ENCODE measurements around the gene TNNC1.

Gene TNNC1

DNA sequence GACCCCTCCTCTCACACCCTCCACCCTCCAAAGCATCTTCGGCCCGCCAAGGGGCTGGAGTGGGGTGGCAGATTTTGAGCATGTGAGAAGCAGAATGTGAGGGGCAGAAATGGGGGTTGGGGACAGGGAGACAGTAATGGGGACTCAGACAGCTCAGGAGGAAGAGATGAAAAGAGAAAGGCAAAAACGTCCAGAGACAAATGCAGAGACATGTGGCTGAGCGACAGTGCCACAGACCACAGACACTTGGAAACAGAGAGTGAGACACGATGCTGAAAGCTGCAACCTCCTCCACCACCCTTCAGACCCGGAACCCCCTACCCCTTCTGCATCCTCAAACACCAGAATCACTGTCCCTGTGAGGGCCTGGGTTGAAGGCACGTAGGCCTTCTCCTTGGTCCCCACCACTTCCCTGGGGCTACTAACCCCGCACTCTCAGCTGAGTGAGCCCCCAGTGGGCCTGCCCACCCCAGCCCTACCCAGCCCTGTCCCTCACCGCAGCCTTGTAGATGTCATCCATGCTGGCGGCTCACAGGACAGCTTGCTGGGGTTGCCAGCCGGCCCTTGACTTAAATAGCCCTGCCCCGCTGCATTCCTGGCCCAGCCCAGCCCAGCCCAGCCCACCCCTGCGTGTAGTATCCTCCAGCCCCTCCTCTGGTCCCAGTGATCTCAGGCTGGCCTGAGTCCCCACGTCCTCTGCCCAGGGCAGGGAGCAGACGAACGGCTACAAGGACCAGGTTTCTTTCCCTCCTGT, at the start of gene TNNC1:
Gene TNNC1 (minus strand): TSS at position 546 of the 754 bp plus-strand sequence. CDS start 26 bp downstream, at position 520.
- DNase-seq: no peak

DNA sequence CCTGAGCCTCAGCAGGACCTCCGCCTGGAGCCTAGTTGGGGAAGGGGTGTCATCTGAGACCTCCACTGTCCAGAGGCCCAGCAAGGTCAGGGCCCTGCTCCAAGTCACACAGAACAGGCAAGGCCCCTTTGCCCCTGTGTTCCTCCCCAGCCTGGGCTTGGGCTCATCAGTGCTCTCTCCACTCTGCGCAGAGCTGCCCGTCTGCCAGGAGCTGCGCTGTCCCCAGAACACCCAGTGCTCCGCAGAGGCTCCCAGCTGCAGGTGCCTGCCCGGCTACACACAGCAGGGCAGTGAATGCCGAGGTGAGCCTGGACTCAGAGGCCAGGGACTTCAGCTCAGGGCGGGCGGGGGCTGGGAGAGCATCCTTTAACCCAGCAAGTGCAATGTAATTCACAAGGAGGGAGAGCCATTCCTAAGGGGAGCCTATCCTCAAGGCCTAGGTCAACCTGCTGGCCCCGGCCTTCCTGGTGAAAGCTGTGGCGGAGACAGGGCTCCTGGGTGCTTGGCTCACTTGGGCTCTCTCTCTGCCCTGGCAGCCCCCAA, 49.0 kb upstream of the TNNC1 start:
- no peak for DNase-seq

DNA sequence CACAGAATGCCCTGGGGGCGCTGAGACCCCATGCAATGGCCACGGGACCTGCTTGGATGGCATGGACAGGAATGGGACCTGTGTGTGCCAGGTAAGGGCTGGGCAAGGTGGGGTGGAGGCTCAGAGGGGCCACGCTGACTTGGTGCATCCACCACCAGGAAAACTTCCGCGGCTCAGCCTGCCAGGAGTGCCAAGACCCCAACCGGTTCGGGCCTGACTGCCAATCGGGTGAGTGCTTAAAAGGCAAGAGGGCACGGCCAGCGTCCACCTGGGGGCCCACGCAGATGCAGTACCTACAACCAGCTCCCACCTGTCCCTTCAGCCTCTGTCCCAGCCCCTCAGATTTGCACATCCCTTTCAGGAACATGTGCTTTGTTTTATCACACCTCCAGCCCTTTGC, 48.2 kb upstream of the TNNC1 start:
- no peak for DNase-seq

DNA sequence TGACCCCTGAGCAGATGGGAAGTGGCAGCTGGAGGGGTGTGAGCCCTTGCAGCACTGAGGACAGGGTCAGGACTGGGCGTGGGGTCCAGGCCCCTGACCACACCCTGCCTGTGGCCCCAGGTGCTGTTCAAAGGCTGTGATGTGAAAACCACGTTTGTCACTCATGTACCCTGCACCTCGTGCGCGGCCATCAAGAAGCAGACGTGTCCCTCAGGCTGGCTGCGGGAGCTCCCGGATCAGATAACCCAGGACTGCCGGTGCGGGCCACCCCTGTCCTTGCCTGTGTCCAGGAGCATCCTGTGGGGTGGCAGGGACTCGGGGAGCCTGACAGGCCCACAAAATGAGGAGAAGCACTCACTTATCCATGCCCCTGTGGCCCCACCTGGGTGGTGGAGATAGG, 47.2 kb upstream of the TNNC1 start:
- no peak for DNase-seq

DNA sequence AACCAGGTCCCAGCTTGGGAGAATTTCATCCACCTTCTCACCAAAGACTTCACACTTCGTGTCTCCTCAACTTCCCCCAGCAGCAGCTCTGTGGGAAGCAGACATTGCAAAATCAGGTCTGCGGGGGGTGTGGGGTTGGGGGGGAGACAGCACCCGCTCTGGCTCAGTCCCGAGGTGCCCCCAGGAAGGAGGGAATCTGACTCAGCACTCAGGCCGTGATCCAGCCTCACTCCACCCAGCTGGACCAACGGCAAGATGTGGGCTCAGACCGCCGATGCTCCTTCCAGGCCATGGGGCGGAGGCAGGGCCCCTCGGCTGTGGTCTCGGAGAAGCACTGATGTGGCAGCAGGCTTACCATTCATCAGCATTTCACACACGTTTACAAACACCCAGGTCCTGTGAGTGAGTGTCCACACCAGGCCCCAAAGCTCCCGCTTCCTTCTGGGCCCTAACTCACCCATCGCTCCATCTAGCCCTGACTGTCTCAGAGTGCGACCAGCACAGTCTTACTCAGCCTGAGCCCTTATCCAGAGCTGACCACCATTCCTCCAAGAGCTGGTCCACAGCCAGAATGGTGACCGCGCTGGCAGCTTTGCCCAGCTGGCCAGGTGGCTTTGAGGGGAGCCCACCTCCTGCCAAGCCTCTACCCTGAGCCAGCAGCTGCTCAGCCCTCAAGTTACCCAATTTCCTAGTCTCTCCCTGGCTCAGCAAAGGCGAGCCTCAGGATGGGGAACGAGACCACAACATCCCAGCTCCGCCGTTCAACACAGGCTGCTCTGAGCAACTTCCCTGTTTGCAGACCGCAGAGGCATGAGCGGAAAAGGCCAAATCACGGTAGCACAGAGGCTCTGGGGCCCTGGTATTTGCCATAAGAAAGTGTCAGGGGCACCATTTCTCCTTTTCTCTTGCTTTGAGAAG, 44.6 kb upstream of the TNNC1 start:
- no peak for DNase-seq

DNA sequence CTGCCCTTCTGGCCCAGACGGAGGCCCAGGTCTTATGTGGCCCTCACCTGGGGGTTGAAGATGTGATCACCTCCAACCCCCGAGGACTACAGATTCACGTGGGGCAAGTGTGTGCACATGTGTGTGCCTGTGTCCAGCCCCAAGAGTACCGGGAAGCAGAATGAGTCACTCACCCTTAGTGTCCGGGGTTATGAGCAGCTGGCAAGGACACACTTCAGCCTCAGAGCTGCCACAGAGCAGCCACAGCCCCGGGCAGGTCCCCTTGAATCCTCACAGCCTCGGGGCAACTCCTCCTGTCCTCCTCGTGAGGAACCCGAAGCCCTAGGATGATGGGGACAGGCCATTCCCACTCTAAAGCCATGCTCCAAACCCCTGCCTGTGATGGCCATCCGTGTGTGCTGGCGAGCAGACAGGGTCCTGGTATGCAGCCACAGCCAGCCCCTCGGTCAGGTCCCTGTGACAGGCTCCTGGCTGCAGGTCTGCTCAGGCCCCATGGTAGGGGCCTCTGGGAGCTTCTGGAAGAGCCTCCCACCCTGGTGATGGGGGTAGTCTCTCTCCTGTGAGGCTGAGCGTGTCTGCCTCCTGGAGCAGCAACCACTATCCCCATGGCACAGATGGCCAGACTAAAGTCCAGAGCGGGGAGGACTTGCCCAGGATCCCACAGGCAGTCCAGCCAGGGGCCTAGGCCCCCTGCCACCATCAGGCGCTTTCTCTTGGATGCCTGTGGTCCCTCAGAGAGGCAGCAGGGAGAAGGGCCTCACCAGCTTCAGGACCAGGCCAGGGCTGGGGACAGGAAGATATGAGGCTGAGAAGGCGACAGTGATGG, 42.1 kb upstream of the TNNC1 start:
- DNase-seq: no peak

DNA sequence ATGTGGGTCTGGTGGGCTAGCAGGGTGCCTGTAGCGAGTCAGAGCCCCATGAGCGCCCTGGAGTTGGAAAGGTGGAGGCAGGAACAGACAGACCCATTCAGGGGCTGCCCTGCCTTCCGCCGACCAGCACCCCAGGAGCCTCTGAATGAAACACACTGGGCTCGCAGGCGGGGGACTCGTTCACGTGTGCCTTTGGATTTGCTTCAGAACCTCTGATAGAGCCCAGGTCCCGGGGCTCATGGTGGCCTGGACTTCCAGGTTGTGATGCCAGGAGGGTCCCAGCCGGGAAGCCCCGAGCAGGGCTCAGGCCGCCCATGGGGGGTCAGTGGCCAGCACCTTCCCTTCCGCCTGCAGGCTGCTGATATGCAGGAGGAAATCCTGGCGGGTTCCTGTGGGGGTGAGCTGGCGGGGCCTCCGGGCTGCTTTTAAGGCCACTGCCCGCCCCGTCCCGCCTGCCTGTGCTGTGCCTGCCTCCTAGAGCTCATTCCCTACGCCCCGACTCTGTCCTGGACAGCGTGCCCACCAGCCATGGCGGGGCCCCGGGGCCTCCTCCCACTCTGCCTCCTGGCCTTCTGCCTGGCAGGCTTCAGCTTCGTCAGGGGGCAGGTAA, 41.1 kb upstream of the TNNC1 start, which contains the start of gene STAB1:
Gene STAB1 (plus strand): TSS at position 453 of the 610 bp plus-strand sequence. CDS start 76 bp downstream, at position 529.
- DNase-seq: no peak

DNA sequence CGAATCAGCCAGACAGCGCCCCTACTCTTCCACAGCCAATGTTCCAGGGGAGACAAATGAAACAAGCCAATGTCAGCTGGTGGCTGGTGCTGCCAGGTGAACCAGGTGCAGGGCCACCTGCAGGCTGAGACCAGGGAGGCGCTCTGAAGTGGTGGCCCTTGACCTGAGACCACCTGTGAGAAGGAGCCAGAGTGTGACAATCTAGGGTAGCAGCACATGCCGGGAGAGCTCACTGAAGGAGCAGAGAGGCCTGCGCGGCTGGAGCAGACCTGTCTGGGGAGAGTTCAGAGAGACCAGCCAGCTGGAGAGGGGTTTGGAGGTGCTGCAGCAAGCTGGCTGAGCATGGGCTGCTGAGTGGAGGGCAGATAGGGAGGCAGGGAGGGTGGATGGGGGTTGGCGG, 40.6 kb upstream of the TNNC1 start:
- DNase-seq: no peak

DNA sequence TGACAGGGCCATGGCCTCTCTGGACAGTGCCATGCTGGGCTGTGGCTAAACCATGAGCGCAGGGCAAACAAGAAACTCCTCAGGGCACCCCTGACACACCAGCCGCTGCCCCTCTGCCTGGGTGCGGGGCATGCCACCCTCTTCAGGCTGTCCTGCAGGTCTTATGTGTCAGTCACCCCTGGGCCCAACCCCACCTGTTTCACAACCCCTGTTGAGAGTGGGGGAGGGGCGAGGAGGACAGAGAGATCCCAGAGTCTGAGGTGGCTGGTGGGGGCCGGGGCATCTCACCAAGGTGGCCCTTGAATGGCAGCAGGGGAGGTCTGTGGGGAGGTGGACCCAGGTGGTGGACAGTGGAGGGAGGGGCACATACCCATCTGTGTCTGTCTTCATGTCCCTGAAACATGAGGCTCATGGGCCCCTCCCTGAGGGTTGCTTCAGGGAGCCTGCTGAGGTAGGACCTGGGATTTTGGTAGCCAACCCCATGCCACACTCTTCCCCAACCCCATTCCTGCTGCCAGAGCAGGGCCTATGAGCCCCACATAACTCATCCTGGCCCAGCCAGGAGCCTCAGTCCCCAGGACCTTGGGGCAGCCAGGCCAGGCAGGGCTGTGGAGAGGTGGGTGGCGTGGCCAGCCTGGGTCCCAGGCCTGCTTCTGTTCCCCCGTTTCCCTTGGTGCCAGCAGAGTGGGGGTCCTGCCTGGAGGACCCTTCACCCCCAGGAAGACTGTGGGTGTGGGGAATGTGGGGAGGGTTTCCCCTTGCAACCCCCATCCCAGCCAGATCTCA, 39.6 kb upstream of the TNNC1 start:
- DNase-seq: no peak

DNA sequence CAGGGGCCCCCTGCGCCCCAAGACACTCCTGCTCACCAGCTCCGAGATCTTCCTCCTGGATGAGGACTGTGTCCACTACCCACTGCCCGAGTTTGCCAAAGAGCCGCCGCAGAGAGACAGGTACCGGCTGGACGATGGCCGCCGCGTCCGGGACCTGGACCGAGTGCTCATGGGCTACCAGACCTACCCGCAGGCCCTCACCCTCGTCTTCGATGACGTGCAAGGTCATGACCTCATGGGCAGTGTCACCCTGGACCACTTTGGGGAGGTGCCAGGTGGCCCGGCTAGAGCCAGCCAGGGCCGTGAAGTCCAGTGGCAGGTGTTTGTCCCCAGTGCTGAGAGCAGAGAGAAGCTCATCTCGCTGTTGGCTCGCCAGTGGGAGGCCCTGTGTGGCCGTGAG, 38.2 kb upstream of the TNNC1 start:
- no peak for DNase-seq

DNA sequence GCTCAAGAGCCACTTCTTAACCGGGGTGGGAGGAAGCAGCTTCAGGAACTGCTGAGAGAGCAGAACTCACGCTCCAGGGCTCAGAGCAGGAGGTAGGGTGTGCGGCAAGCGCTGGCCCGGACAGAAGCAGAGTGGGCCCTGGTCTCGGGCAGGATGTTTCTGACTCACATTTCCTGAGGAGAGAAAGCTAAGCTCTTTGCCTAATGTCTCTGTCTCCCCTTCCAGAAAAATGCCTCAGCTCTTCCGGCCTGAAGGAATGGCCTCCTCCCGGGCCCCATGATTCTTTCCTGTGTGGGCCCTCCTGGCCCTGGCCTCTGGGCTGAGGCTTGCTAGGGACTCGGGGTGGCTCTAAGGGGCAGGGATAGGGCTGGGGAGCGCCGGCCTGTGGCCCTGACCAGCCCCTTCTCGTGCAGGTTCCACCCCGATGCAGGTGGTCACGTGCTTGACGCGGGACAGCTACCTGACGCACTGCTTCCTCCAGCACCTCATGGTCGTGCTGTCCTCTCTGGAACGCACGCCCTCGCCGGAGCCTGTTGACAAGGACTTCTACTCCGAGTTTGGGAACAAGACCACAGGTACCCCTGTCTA, 37.2 kb upstream of the TNNC1 start:
- DNase-seq: no peak

DNA sequence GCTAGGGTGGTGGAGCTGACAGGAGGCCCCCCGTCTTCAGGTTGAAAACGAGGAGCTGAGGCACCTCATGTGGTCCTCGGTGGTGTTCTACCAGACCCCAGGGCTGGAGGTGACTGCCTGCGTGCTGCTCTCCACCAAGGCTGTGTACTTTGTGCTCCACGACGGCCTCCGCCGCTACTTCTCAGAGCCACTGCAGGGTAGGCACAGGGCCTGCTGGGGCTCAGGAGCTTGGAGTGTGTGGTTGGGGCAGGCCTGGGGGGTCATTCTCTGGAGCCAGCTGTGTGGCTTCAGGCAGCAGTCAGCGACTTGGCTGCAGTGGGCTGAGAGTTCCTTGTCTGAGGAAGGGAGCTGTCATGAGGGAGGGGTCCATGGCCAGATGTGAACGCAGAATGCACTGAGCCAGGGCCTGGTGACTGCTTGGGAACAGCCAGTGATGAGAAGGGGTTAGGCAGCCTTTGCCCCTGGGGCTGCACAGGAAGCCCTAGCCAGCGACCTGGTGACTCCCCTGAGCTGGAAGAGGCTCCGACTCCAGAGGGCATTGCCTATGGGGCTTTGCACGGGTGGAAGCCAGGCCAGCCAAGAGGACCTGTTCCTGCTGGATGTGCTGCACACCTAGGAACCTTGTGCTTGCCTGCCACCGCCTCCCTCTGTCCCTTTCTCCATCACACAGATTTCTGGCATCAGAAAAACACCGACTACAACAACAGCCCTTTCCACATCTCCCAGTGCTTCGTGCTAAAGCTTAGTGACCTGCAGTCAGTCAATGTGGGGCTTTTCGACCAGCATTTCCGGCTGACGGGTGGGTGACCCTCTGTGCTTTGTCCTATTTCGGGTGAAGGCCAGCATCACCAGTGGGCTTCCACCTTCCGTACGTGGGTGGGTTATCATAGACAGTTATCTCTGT, 36.4 kb upstream of the TNNC1 start:
- DNase-seq: no peak

DNA sequence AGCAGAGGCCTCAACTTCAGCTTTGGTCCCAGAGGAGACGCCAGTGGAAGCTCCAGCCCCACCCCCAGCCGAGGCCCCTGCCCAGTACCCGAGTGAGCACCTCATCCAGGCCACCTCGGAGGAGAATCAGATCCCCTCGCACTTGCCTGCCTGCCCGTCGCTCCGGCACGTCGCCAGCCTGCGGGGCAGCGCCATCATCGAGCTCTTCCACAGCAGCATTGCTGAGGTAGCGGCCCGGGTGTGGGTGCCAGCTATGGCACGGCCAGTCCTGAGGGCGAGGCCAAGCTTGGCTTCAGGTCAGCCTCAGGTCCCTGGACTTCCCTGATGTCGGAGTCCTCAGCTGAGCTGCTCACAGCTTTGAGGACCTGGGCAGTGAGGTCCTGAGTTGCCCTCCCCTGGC, 35.6 kb upstream of the TNNC1 start:
- DNase-seq: no peak

DNA sequence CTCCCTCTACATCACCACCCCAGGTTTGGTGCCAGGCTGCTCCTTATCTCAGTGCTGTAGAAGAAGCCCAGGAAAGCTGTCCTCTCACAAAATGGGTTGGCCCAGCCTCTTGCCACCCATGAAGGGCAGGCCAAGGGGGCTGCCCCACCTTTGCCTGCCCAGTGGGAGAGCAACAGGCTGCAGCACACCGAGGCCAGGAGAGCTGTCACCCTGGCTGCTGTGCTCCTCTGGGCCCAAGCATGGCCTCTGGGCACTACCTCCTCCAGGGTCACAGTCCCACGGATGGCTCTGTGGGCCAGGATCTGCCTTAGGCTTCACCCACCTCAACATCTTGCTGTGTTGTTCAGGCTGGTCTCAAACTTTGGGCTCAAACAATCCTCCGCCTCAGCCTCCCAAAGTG, 34.9 kb upstream of the TNNC1 start:
- no peak for DNase-seq

DNA sequence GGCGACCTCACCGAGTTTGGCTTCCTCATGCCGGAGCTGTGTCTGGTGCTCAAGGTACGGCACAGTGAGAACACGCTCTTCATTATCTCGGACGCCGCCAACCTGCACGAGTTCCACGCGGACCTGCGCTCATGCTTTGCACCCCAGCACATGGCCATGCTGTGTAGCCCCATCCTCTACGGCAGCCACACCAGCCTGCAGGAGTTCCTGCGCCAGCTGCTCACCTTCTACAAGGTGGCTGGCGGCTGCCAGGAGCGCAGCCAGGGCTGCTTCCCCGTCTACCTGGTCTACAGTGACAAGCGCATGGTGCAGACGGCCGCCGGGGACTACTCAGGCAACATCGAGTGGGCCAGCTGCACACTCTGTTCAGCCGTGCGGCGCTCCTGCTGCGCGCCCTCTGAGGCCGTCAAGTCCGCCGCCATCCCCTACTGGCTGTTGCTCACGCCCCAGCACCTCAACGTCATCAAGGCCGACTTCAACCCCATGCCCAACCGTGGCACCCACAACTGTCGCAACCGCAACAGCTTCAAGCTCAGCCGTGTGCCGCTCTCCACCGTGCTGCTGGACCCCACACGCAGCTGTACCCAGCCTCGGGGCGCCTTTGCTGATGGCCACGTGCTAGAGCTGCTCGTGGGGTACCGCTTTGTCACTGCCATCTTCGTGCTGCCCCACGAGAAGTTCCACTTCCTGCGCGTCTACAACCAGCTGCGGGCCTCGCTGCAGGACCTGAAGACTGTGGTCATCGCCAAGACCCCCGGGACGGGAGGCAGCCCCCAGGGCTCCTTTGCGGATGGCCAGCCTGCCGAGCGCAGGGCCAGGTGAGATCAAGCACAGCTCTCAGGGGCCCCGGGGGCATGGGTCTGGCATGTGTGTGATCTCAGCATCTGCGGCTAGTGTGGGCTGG, 34.2 kb upstream of the TNNC1 start:
- no peak for DNase-seq

DNA sequence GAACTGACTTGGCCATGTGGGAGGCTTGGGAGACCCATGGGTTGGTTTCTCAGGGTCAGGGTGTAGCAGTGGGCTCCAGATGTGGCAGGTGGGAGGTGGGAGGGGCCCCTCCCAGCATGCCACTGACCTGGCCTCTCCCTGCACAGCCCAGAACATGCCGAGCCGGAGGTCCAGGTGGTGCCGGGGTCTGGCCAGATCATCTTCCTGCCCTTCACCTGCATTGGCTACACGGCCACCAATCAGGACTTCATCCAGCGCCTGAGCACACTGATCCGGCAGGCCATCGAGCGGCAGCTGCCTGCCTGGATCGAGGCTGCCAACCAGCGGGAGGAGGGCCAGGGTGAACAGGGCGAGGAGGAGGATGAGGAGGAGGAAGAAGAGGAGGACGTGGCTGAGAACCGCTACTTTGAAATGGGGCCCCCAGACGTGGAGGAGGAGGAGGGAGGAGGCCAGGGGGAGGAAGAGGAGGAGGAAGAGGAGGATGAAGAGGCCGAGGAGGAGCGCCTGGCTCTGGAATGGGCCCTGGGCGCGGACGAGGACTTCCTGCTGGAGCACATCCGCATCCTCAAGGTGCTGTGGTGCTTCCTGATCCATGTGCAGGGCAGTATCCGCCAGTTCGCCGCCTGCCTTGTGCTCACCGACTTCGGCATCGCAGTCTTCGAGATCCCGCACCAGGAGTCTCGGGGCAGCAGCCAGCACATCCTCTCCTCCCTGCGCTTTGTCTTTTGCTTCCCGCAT, 33.4 kb upstream of the TNNC1 start:
- DNase-seq: no peak

DNA sequence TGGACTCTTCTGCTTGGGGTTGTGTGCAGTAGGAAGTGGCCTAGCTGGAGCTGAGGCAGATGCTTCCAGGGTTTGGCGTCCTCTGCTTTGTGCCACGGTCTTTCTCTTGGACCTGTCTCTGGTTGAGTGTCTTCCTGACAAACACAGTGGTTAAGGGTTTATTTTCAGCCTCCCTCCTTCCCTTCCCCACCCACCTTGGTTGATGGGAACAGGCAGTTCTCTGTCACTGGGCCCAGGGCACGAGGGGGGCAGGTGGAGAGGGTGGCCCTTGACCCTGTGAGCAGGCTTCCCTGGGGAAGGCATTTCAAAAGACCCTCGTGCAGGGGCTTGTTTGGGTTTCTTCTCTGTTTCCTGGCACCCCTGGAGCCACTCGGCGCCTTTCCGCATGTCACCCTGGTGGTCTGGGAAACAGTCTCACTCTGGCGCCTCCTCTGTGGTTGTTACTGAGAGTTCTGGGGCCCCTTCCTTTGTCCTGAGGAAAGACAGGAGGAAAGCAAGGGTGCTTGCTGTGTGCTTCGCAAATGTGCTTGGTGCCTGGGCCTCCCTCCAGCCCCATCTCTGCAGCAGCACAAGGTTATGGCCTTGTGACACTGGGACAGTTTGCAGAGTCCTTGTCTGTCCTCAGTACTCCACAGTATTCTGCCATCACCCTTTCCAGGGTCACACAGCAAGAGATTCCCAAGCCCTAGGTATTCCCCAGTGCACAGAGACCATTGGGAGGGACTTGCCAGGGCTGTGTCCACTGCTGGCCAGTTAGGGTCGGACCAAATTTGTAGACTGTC, 31.0 kb upstream of the TNNC1 start:
- DNase-seq: no peak
